DMS 273 treated with DMSO at 0.1 percent for 48 hours (cell line): ENCODE measurements around the gene DYSF.
"Not testable (repeated sequence)": the region's sequence is repeated elsewhere in the genome, so short reads cannot be mapped to it uniquely, and the experiment has no call there.

ENCODE experiments used
- DNase-seq: peaks from one replicate; lab custom pipeline; 2025; lab: John Stamatoyannopoulos, UW

The DYSF gene

GRCh38 chr2:71472019-71472418 is 18.7 kb downstream of the DYSF start:
- no peak for DNase-seq

DNA sequence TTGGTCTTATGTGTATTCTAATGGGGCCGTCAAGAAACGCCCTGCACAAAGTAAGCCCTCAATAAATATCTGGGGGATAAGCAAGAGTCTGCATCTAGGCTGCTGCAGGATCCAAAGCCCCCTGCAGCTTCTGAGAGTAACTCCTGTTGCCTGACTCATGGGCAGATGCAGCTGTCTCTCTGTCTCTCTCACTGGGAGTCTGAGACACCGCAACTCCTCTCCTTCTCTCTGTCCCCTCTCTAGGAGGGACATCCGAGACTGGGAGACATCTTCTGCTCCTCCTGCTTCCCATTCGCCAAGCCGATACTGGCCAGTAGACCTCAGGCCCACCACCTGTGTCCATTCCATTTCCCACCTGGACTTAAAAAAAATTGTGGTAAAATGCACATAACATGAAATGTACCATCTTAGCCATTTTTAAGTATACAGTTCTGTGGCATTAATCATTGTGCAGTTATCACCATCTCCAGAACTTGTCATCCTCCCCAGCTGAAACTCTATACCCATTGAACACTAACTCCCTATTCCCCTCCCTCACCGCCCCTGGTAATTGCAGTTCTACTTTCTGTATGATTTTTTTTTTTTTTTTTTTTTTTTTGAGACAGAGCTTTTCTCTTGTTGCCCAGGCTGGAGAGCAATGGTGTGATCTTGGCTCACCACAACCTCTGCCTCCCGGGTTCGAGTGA is 20.1 kb downstream of the DYSF start:
- no peak for DNase-seq

DNA sequence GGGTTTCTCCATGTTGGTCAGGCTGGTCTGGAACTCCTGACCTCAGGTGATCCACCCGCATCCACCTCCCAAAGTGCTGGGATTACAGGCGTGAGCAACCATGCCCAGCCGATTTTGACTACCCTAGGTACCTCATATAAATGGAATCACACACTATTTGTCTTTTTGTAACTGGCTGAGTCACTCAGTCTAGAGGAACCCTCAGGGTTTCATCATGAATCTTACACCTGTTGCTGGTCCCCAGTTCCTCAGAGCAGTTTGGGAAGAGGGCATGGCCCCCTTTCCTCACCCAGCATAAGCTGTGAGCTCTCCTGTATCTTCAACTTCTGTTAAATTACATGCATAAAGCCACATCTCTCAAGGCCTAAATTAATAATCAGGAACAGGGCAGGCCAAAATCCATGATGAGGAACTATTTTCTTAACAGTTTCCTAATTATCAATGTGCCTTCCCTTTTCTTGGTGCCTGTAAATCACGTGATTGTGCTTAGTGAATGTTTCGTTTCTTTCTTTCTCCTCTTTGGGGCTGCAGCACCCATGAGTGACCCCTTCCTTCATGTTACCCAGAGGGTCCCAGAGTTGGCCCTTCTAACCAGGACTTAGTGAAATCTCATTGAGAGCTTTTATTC is 20.9 kb downstream of the DYSF start:
- no peak for DNase-seq

GRCh38 chr2:71474744-71475397 is 21.5 kb downstream of the DYSF start:
- DNase-seq: no peak

DNA sequence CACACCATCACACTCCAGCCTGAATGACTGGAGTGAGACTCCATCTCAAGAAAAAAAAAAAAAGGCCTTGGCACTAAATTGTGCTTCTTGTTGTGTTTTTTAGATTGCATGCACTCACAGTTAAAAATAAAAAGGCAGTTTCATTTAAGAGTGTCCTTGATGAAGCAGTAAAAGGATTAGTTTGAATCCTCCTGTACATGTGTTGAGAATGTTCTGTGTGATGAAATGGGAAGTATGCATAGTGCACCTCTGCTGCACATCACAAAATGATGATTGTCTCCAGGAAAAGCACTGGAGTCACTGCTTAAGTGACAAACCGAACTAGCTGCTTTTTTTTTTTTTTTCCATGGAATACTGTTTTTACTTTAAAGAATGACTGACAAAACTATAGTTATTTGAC is 23.1 kb downstream of the DYSF start:
- DNase-seq: no peak

- DNase-seq: no peak
These were observed 23.9 kb downstream of the DYSF start for GRCh38 chr2:71477231-71477691.

- no peak for DNase-seq
These were observed 25.4 kb downstream of the DYSF start for GRCh38 chr2:71478806-71479205.

GRCh38 chr2:71479261-71479660 is 25.9 kb downstream of the DYSF start:
- DNase-seq: no peak

- no peak for DNase-seq
These were observed 27.8 kb downstream of the DYSF start for GRCh38 chr2:71481111-71481510.

DNA sequence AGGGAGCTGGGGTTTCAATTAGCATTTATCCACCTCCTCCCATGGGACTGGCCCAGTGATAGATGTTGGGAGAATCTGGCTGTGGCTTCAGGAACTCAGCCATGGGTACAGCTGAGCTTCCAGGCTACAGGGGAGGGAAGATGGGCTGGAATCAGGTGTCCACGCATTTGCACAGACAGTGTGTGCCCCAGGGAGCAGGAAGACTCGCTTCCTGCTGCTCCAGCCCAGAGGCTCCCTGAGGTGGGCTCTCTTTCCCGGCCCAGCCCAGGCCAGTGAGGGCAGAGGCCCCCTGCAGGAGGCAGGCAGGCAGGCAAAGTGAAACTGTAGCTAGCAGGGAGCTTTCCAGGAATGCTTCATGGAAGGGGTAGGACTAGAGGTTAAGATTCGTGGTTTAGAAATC is 28.7 kb downstream of the DYSF start:
- no peak for DNase-seq

DNA sequence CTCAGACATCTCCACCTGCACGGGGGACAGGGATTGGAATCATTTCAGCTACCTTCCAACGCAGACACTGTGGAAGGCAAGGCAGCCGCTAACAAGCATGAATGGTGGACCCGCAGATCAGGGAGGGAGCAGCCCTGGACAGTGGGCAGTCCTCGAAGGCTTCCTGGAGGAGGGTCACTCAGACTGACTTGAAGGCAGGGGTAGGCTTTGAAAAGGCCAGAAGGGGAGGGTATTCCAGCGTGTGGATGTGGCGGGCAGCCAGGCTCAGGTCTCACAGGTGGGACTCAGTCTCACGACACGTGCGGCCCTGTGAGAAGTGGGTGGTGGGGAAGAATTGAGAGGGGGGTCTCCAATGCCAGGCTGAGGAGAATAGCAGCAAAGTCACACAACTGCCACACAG is 29.9 kb downstream of the DYSF start:
- no peak for DNase-seq

GRCh38 chr2:71484354-71484753 is 31.0 kb downstream of the DYSF start:
- DNase-seq: no peak

- no peak for DNase-seq
These were observed 33.7 kb downstream of the DYSF start for GRCh38 chr2:71486881-71487640.

GRCh38 chr2:71491551-71491950 is 38.2 kb downstream of the DYSF start:
- not testable (repeated sequence) for DNase-seq

DNA sequence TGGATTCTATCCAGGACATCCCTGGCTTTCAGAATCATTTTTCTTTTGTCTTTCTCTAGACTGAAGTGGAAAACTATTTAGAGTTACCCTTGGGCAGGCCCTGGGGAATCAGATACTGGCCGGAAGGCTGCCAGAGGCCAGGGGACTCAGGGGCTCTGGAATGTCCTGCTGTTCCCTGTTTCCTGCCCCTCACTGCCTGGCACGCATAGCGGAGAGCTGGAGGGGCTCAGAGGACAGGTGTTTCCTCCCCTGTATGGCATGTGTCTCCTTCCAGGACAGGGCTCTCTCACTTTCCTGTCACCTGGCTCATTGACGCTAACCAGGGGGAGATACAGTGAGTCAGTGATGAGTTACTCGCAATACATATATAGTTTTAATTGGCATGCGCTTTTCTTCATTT is 38.8 kb downstream of the DYSF start:
- no peak for DNase-seq

- DNase-seq: no peak
These were observed 40.7 kb downstream of the DYSF start for GRCh38 chr2:71494091-71494490.

- DNase-seq: no peak
These were observed 41.3 kb downstream of the DYSF start for GRCh38 chr2:71494523-71495155.

- no peak for DNase-seq
These were observed 42.9 kb downstream of the DYSF start for GRCh38 chr2:71496156-71496770.

DNA sequence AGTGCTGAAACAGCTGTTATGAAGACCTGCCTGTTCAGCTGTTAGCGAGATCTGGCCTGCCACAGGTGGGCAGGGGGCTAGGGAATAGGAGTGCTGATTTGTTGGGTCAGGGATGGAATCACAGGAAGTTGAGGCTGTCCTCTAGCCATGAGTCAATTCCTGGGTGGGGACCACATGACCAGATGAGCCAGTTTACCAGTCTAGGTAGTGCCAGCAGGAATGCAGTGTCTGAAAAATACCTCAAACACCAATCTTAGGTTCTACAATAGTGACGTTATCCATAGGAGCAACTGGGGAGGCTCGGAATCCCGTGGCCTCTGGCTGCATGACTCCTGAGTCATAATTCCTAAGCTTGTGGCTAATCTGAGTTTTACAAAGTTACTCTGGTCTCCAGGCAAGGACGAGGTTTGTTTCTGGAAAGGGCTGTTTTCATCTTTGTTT is 44.9 kb downstream of the DYSF start:
- no peak for DNase-seq

GRCh38 chr2:71499691-71500090 is 46.3 kb downstream of the DYSF start:
- DNase-seq: no peak

DNA sequence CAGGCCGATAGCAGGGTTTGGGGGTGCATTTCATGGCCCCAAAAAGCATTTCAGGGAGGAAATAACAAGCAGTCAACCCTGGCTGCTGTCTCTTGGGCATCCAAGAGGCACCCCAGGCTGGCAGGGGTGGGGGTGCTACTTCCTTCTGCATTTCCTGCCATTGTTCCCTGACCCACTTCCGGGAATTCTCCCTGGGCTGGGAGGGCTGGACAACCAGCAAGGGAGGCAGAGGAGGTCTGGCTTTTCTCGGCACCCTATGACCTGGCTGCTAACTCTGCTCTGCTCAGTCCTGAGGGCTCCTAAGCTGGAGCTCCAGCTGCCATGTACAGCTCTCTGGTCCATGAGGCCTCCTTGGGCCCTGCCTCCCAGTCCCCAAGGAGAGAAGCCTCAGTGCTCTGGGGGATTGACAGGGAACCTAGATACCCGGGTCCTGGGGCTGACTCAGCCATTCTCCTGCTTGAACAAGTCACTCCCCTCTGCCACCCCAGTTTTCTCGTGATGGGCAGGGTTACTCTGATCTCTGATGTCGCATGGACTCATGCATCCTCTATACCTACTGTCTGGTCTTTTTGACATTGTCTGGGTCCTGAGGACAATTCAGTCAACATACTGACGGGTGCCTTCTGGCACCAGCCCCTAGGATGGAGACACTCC is 47.2 kb downstream of the DYSF start:
- DNase-seq: no peak
